HCEC 1CT (cell line): Measurements from ENCODE around the gene ARID3A.

Source experiments
- DNase-seq: peaks from one replicate; pipeline ENCODE4 v3.0.0-alpha.2; 2017

ARID3A gene

DNA sequence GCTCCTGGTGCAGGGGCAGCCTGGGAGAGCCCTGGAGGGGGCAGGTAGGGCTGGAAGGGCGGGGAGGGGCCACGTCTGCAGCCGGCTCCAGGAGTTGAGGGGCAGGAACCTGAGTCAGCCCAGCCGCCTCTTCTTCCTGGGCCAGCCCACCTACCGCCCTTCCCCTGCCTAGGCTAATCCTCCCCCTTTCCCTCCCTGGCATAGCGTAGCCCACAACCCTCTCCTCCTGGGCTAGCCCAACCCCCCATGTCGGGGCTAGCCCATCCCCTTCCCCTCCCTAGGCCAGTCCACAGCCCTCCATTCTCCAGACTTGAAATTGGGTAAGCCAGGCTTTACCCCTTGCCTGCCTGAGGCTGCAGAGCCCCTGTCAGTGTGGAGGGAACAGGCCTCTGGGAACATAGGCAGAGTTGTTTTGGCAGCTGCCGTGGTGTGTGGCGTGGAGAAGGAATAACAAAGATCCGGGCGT, 37.7 kb downstream of the ARID3A start:
- DNase-seq, result no peak

DNA sequence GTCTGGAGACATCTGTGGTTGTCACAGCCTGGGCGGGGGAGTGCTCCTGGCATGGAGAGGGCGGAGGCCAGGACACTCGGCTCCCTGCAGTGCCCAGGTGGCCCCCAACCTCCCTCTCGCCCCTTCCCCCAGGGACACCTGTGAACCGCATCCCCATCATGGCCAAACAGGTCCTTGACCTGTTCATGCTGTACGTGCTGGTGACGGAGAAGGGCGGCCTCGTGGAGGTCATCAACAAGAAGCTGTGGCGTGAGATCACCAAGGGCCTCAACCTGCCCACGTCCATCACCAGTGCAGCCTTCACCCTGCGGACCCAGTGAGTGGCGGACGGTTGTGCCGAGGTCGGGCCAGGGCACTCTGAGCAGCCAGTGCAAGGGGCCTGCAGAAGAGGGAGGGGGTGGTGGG, 38.3 kb downstream of the ARID3A start:
- DNase-seq, result no peak

DNA sequence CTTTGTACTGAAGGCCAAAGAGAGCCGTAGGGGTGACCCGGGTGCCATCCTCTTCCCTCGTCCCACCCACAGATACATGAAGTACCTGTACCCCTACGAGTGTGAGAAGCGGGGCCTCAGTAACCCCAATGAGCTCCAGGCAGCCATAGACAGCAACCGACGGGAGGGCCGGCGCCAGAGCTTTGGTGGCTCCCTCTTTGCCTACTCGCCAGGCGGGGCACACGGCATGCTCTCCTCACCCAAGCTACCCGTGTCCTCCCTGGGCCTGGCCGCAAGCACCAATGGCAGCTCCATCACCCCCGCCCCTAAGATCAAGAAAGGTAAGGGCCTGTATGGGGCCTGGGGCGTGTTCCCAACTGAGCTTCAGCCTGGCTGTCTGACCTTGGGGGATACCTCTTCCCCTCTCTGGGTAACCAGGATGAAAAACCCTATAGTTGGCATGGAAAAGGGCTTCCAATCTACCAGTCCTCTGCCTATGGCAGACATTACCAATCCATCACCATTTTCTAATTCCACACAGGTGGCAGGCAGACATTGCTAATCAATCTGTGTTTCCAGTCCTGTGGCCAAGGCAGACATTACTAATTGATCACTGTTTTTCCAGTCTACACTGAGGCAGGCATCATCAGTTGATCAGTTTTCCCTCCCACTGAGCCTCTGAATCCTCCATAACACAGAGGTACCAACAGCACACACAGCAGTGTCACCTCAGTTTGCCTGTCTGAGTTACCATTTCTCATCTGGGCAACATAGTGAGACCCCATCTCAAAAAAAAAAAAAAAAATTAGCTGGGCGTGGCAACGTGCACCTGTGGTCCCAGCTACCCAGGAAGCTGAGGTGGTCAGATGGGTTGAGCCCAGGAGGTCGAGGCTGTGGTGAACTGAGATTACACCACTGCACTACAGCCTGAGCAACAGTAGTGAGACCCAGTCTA, 39.2 kb downstream of the ARID3A start:
- DNase-seq, result peak; percentile 31

GRCh38 chr19:966485-967088, 40.8 kb downstream of the ARID3A start:
- DNase-seq, result no peak

DNA sequence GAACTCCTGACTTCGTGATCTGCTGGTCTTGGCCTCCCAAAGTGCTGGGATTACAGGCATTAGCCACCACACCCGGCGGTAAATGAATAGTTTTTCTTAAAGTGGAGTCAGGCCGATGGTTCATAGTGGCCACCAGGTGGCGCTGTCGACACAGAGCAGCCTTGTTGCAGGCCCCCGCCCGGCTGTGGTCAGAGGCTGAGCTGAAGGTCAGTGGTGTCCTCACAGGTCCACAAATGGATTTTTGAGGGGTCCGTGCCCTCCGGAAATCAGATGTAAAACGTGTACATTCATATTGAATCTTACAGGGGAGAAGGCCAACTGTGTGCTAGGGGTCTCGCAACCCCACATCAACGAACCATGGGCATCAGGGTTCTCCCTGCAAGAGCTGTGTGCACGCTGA, 44.9 kb downstream of the ARID3A start:
- no peak for DNase-seq

DNA sequence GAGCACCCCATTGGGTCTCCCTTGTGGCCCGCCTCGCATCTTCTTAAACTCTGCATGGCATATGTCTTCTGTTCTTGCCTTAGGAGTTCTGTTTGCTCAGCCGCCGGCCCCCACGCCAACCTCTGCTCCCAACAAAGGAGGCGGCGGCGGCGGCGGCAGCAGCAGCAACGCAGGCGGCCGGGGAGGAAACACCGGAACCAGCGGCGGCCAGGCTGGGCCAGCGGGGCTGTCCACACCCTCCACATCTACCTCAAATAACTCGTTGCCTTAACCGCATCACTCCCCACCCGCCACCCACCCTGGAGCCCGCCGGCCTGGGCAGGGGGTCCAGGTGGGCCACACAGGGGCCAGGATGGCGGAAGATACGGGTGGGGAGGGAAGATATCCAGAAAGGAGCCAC, 46.0 kb downstream of the ARID3A start:
- DNase-seq, result no peak

DNA sequence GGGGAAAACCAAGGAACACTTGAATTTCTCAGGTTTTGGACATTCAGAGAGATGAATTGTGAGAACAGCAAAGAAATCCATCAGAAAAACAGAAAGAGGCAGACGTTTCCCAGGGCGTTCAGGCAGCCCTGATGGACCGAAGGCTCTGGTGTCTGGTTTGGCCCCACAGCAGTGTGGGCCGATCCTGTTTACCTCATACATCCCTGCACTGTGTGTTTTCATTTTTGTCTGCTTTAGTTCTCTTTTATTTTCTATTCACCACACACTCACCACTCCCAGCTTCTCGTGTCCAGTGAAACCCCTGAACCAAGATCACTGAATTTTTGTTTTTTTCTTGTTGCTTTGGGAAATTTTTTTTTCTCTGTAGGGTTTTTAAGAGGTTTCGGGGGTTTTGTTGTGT, 46.4 kb downstream of the ARID3A start:
- no peak for DNase-seq

GRCh38 chr19:973726-974563, 48.1 kb downstream of the ARID3A start:
- DNase-seq, result no peak

DNA sequence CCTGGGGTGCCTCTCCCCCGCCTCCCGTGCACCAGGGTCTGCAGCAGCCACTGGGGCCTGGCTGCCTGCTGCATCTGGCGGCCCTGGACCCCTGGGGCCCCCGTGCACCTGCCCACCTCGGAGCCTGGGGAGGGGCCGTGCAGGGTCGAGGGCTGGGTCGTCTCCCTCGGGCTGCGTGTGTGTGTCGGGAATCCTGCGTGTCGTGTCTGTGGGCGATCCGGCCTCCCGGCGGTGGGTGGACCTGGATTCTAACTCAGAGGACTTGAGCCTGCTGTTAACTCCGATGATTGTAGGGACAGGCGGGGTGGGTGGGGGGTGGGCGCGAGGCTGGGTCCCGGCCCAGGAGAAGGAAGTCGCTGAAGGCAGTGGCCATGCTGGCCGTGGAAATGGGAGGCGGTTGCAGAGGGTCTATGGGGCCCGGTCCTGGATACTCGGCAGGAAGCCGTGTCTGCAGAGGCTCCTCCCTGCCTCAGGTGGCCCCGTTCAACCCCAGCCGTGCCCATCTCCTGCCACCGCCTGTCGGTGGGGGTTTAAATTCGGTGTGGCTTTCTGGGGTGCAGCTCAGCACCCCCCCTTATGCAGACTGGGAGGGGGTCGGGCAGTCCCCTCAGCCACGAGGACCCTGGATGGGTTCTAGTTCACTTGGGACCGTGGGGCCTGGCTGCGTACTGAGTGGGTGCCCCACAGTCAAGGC, 48.9 kb downstream of the ARID3A start:
- DNase-seq, result no peak

- DNase-seq, result no peak
These were observed 50.6 kb downstream of the ARID3A start for GRCh38 chr19:976476-976875.

DNA sequence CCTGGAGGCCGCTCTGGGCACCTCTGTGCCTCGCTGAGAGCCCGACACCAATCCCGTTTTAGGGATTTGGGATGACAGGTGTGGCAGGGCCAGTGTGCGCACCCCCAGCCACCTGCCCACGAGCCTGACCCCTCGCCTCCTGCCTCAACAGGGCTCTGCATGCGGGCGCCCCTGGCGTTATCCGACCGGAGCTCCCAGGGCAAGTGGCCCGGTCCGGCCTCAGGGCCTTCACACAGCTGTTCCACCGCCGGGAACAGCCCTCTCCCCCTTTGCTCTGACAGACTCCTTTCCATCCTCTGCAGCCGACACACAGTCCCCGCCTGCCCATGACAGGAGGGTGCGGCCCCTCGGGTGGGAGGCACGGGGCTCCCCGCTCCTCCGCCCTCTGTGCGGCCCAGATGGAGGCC, 51.2 kb downstream of the ARID3A start:
- DNase-seq, result no peak

- no peak for DNase-seq
These were observed 53.5 kb downstream of the ARID3A start for GRCh38 chr19:979318-979741.

DNA sequence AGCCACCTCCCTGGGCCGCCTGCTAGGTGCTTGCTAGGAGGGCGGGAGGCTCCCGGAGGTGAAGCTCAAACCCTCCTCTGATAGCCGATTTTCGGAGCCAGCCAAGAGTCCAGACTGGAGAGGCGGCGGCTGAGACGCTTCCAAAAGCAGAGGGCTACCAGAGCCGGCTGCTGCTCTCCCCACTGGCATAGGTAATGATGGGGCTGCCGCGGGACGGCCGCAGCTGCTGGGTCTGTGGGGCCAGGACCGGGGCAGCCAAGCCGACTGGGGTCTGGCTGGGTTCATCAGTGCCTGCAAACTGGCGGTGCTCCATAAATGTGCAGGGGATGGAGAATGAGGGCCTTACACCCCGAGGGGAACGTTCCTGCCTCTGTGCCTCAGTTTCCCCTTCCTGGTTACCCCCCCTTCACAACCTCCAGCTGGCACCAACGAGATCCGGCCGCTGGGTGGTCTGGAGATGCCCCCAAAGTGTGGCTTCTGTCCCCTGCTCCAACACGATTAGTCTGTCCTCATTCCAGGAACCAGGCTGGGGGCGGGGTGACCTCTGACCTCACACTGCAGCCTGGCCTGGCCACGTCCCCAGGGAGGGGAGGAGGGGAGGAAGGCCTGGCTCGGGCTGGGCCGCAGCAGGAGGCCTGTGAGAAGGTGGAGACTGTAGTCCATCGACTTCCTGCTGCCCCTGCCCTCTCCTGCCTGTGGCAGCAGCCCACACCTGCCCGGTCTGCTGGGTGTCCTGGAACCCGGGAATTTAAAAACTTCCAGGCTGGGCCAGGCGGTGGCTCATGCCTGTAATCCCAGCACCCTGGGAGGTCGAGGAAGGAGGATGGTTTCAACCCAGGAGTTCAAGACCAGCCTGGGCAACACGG, 54.5 kb downstream of the ARID3A start:
- no peak for DNase-seq

GRCh38 chr19:982567-983170, 56.8 kb downstream of the ARID3A start:
- DNase-seq, result peak; percentile 37

GRCh38 chr19:984165-984967, 58.5 kb downstream of the ARID3A start, which contains the start of gene WDR18:
WDR18 (plus strand) TSS chr19:984345; CDS start chr19:984354, 9 bp downstream.
- DNase-seq, result peak; percentile 75

DNA sequence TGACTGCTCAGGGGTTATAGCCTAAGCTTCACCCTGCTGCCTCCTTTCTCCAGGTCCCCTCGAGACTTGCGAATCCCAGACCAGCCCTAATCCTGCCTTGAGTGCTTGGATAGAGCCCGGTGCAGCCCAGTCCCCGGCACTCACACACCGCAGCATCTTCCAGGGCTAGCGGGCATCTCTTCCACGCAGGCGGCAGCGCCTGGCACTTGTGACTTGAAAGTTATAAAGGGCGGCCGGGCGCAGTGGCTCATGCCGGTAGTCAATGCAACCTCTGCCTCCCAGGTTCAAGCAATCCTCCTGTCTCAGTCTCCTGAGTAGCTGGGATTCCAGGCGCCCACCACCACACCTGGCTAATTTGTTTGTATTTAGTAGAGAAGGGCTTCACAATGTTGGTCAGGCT, 60.2 kb downstream of the ARID3A start:
- no peak for DNase-seq

- DNase-seq, result no peak
These were observed 62.2 kb downstream of the ARID3A start for GRCh38 chr19:988081-988480.

DNA sequence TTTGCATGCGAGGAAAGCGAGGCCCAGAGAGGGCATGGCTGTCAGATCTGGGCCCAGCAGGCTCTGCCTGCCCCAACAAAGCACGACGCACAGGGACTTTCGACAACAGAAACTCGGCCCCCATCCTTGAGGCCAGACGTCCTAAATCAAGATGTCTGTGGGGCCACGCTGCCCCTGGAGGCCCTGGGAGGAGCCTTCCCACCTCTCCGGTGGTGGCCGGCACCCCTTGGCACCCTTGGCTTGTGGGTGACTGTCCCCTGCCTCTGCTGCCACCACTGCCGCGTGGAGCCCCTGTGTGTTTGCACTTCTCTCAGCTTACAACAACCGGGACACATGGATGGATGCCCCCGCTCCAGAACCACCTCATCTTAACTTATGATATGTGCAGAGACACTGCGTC, 62.7 kb downstream of the ARID3A start:
- no peak for DNase-seq

DNA sequence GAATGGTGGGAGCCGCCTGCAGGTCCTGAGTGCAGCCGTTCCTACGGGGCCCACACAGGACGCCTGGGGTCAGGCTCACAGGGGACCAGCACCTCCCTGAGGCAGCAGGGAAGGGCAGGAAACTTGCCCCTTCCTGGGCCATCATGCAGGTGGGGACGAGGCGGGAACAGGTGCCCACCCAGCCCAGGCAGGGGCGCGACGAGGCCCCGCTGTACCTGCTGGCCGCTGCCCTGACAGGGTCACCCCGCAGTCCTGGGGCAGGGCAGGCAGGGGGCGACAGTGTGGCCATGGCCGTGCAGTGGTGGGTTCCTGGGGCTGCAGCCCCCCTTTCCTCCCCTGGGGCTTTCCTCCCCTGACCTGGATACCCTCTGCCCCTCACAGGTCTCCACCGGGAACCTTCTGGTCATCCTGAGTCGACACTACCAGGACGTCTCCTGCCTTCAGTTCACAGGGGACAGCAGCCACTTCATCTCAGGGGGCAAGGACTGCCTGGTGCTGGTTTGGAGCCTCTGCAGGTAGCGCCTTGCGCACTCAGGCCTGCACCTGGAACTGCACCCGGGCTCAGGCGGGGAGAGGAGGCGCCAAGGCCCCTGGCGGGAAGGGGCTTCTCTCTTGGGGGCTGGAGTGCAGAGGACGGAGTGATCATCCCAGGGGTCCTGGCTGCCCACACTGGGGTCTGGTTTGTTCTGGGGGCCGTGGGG, 63.7 kb downstream of the ARID3A start:
- DNase-seq, result no peak
